H1 (cell line): Measurements from ENCODE around the gene MICOS13. TPM values are rescaled to one million over a fixed set of nuclear protein-coding genes. Genes with fewer than 3 reads are reported as not detected.

Experiments used
- JUN ChIP-seq: IDR thresholded peaks from 2 replicates; pipeline ENCODE4 v1.6.1; 2011; ENCODE audit warnings: low read depth, mild to moderate bottlenecking, improper control_type of control experiment, low read length
- KDM4A ChIP-seq: IDR thresholded peaks from one replicate; pipeline ENCODE4 v1.7.1; 2012; ENCODE audit warnings: low read depth, mild to moderate bottlenecking, moderate library complexity, low read length, inconsistent platforms; ENCODE audit not compliant: severe bottlenecking
- PHF8 ChIP-seq: fragments of 200-600 bp; sonication (generic); conservative IDR thresholded peaks from 2 replicates; pipeline ENCODE4 v1.7.1; 2012; ENCODE audit warnings: low read depth, mild to moderate bottlenecking, inconsistent platforms, low read length, moderate library complexity
- POLR2AphosphoS5 ChIP-seq: IDR thresholded peaks from 2 replicates; pipeline ENCODE4 v1.6.1; 2011; ENCODE audit warnings: low read depth, low read length
- polyA plus RNA-seq, 7 experiments: library from polyadenylated mRNA; depleted of rRNA in 3 of 7; stranded (reverse) in 5 of 7; unstranded in 2 of 7; fragments of >200 nt in 5 of 7; fragments of 200-250 nt in 2 of 7; gene quantifications; 1 replicate in 5 of 7; 2 replicates in 1 of 7; 4 replicates in 1 of 7; pipeline versions ENCODE4 v1.2.1 to v1.2.3, GENCODE V29; 2011 to 2013; ENCODE audit warnings: missing spikeins in 2 of 7, mixed read lengths in 2 of 7
- total RNA-seq: library from RNA; stranded (reverse); fragmentation: NEBNext Ultra II Directional; extraction: Animal tissue kit (Norgen Biotek cat#: 25700); gene quantifications from 2 replicates; pipeline ENCODE4 v1.2.1, GENCODE V29; 2021

MICOS13 gene
- total and polyA plus RNA-seq, 2 of the 8 experiments (the other 6 are each of a cell fraction or from before 2014, with no cell fraction given) = 17.3 to 36.1 TPM

- no peak for TF ChIP-seq POLR2AphosphoS5
- TF ChIP-seq JUN = no peak
- no peak for TF ChIP-seq PHF8
- TF ChIP-seq KDM4A = no peak
Observed at GRCh38 chr19:5655412-5655811, 24.9 kb downstream of the MICOS13 start (continued).
